ENCODE data around the gene MAMDC2.
A peak's percentile ranks its signal among the peaks of the same experiment; 100 is the strongest.

The MAMDC2 gene

GRCh38 chr9:70110194-70111041 lies 66.8 kb downstream of the MAMDC2 start:
- peak in 1 of 14 donors; percentile 3 for DNase-seq

DNA sequence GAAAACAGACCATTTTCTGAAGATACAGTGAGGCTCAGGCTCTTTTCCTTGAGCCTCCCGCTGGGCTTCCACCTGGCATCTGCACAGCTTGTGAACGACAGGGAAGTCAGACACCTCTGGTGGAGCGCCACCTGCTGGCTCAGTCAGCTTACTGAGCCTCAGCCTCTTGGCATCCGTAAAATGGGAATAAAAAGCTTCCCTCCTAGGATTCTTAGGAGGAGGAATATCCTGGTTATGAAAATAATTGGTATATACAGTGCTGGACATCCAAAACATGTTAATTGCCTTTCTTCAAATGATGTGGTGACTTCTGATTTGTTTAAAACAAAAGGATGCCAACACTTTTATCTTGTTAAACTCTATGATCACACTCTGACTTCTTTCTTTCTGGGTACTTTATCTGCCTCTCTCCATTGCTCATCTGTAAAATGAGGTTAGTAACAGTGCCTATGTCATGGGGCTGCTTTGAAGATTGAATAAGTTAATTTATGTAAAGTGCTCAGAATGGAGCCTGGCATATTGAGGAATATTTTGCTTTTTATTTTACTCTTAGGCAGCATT lies 67.5 kb downstream of the MAMDC2 start:
- DNase-seq: peak in 4 of 14 donors; percentile 1 to 25 (median 8)

GRCh38 chr9:70111641-70112236 lies 68.1 kb downstream of the MAMDC2 start:
- DNase-seq: no peak

GRCh38 chr9:70112981-70113380 lies 69.3 kb downstream of the MAMDC2 start:
- DNase-seq: no peak

DNA sequence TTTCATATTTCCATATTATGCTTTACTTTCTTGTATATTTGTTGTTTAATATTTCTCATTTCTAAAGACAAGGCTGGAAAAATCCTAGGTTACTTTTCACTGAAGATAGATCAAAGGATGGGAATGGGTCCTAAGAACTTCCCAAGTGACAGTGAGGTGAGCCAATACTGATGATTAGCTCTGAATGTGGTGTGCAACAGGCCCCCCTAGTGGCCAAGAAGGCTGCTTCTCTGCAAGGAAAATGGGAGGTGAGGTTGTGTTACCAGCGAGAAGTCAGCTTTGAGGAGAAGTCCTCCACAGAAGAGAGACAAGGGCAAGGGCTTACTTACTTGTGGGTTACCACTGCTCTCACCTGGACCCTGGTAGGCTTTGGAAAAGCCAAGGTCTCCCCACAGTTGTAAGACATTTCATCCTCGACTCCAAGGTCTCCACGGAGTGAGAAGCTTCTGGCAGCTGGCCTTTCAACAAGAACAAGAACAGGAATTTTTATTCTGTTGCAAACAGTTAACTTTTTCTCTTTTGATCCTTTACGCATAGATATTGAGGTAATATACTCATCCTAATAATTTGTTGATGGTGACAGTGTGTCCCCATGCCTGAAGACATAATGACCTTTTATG lies 69.9 kb downstream of the MAMDC2 start:
- DNase-seq: peak in 5 of 14 donors; percentile 7 to 38 (median 20)

DNA sequence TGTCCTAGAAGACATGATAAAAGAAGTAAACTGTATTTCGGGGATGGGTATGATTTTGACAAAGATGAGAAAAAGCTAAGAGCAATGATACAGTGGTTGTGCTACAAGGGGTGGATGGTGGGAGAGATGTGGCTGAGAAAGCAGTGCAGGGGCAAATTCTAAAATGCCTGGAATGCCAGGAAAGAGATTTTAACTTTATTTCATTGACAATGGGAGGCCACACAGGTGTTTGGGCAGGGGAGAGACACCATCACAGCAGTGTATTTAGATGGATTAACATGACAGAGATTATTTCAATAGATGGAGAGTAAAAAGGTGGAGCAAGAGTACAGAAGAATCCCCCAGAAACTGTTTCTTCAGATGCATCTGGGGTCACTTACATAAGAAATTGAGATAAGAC lies 71.2 kb downstream of the MAMDC2 start:
- no peak for DNase-seq

GRCh38 chr9:70117835-70118319 lies 74.2 kb downstream of the MAMDC2 start:
- no peak for DNase-seq

- no peak for DNase-seq
Measured at GRCh38 chr9:70119786-70120185, 76.1 kb downstream of the MAMDC2 start.

- peak in 5 of 14 donors; percentile 2 to 31 (median 6) for DNase-seq
Measured at GRCh38 chr9:70120834-70121510, 77.3 kb downstream of the MAMDC2 start.

GRCh38 chr9:70121818-70122436 lies 78.3 kb downstream of the MAMDC2 start:
- peak in 1 of 14 donors; percentile 5 for DNase-seq

DNA sequence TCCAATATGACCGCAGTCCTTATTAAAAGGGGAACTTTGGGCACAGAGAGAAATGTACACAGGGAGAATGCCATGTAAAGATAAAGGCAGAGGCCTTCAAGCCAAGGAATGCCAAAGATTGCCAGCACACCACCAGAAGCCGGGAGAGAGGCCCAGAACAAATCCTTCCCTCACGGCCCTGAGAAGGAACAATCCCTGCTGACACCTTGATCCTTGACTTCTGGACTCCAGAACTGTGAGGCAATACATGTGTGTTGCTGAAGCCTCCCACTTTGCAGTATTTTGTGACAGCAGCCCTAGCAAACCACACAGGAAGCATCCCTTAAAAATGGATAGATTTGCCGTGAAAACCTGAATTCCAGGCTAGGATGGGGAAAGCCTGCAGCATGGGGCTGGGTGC lies 80.0 kb downstream of the MAMDC2 start:
- no peak for DNase-seq

GRCh38 chr9:70125621-70126263 lies 82.1 kb downstream of the MAMDC2 start:
- no peak for DNase-seq

GRCh38 chr9:70127036-70127435 lies 83.4 kb downstream of the MAMDC2 start:
- DNase-seq: no peak

- DNase-seq: no peak
Measured at GRCh38 chr9:70127540-70128416, 84.1 kb downstream of the MAMDC2 start.

DNA sequence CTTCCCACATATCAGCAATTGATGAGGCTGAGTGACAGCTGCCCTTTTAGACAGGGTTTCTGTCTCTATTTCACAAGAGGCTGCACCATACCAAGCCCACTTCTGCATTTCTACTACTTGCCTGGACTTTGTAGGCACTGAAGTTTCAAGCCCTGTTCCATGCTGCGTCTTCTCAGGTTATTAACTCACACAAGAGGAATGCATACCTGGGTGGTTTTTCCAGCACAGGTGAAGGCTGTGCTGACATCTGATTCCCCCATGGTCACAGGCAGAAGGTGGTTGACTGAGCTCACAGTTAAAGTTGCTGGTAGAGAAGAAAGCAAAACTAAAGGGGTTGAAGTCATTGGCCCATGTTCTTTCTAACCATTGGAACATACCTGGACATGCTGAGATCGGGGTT lies 86.6 kb downstream of the MAMDC2 start:
- DNase-seq: no peak

DNA sequence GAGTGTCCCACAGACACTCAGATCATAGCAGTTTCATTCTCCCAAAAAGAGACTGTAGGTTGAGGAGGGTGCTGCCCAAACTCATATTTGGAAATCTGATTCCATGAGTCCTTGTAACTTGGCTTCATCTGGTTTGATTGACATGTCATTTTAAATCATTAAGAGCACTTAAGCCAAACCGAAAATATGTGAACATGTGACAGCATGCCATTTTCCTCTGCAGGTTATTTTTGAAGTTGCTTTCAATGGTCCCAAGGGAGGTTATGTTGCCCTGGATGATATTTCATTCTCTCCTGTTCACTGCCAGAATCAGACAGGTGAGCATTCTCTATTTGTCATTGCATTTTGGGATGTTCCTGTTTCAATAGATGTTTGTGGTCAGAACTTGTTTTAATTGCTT lies 87.6 kb downstream of the MAMDC2 start:
- DNase-seq: no peak

- no peak for DNase-seq
Measured at GRCh38 chr9:70133253-70134208, 89.9 kb downstream of the MAMDC2 start.

DNA sequence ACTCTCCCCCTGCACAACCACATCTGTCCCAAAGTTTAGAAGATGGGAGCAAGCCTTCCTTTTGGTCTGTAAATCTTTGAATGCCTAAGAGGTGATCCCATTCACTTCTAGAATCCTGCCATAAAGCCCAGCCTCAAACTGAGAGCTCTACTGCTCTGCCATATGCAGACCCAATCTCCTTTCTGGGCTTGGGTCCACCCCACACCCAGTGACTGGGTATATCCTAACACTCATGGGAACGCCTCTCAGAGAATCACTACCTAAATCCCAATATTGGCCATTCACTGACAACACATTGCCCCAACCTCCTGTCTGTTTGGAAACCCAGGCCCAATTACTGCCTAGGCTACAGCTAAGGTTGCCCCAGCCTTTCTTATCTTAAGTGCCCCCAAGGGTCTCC lies 90.7 kb downstream of the MAMDC2 start:
- no peak for DNase-seq

- DNase-seq: no peak
Measured at GRCh38 chr9:70135176-70135575, 91.5 kb downstream of the MAMDC2 start.

Data from C1 segment of cervical spinal cord (tissue), 14 donors.